CD4-positive, alpha-beta T cell (primary cell): ENCODE results near the gene GLCCI1. TPM values are rescaled to one million over a fixed set of nuclear protein-coding genes. Genes with fewer than 3 reads are reported as not detected.
A peak's percentile ranks its signal among the peaks of the same experiment; 100 is the strongest.

Experiments
- ATAC-seq: fragments of 200-7000 bp; cut with Tn5 transposase; one replicate; pipeline ENCODE4 v1.10.0; 2022; ENCODE audit warnings: mild to moderate bottlenecking; ENCODE audit not compliant: poor library complexity
- CTCF ChIA-PET: fragments of 350-600 bp; sonication (Branson Sonifier 250); formaldehyde crosslinking; loops from one replicate; lab custom pipeline; 2021; ENCODE audit warnings: antibody characterized with exemption, inconsistent platforms; lab: Charles Lee
- POLR2A ChIA-PET: fragments of 350-600 bp; sonication (Branson Sonifier 250); formaldehyde crosslinking; loops from one replicate; lab custom pipeline; 2021; ENCODE audit warnings: antibody characterized with exemption, inconsistent platforms; lab: Charles Lee
- DNase-seq, 14 experiments: peaks; one replicate each; pipeline ENCODE4 v3.0.0-alpha.2; 2013 to 2020; ENCODE audit warnings: mixed read lengths in 2 of 14
- H3K27ac ChIP-seq, 2 donors: one replicate each; pipeline versions ENCODE4 v1.5.1 to v1.7.0; 2013; ENCODE audit warnings: low read length in 2 of 2, low read depth in 1 of 2, mild to moderate bottlenecking in 1 of 2
- H3K27me3 ChIP-seq, 2 experiments: 1 replicate in 1 of 2; 2 replicates in 1 of 2; pipeline versions ENCODE4 v1.6.1 to v1.7.0; 2013; ENCODE audit warnings: low read length in 2 of 2, control low read depth in 1 of 2, mild to moderate bottlenecking in 1 of 2, moderate library complexity in 1 of 2; ENCODE audit not compliant: insufficient read depth in 2 of 2, control insufficient read depth in 1 of 2
- H3K36me3 ChIP-seq: one replicate; pipeline ENCODE4 v1.6.1; 2013; ENCODE audit warnings: low read length, control low read depth; ENCODE audit not compliant: insufficient read depth
- H3K4me1 ChIP-seq: one replicate; pipeline ENCODE4 v1.6.1; 2013; ENCODE audit warnings: low read length, control low read depth; ENCODE audit not compliant: insufficient read depth
- H3K4me3 ChIP-seq: one replicate; pipeline ENCODE4 v1.5.1; 2013; ENCODE audit warnings: mild to moderate bottlenecking, low read length, moderate library complexity
- H3K9me3 ChIP-seq, 2 experiments: 1 replicate in 1 of 2; 2 replicates in 1 of 2; pipeline versions ENCODE4 v1.6.1 to v1.7.0; 2013; ENCODE audit warnings: low read length in 2 of 2, mild to moderate bottlenecking in 2 of 2, control low read depth in 1 of 2, moderate library complexity in 1 of 2; ENCODE audit not compliant: control insufficient read depth in 1 of 2, insufficient read depth in 1 of 2
- H3K27ac Mint-ChIP-seq: one replicate; pipeline ENCODE4 v1.8.0; 2020; ENCODE audit warnings: mixed read lengths
- H3K27me3 Mint-ChIP-seq: one replicate; pipeline ENCODE4 v1.8.0; 2021; ENCODE audit warnings: mixed read lengths
- H3K36me3 Mint-ChIP-seq: one replicate; pipeline ENCODE4 v1.8.0; 2021; ENCODE audit warnings: low read depth, mixed read lengths
- H3K4me1 Mint-ChIP-seq: one replicate; pipeline ENCODE4 v1.8.0; 2021; ENCODE audit warnings: low read depth, mixed read lengths
- H3K4me3 Mint-ChIP-seq: one replicate; pipeline ENCODE4 v1.8.0; 2020; ENCODE audit warnings: mild to moderate bottlenecking, mixed read lengths
- H3K9me3 Mint-ChIP-seq: one replicate; pipeline ENCODE4 v1.8.0; 2020; ENCODE audit warnings: mixed read lengths
- CTCF ChIP-seq: fragments of 200-600 bp; IDR thresholded peaks from one replicate; pipeline ENCODE4 v1.8.0; 2022; ENCODE audit warnings: antibody characterized with exemption, mild to moderate bottlenecking
- intact Hi-C, 2 experiments: fragments of 100-400 bp; cut with DNase I in 1 of 2; cut with micrococcal nuclease in 1 of 2; formaldehyde crosslinking; loops; one replicate each; pipeline versions ENCODE4 v1.15.1 to v1.9.0; 2023 to 2025; cut with DNase I, micrococcal nuclease
- total RNA-seq, 174 experiments: library from RNA in 2 of 174; stranded (reverse) in 2 of 174; gene quantifications; one replicate each; pipeline ENCODE4 v1.2.3 and lab custom pipeline; 2021 to 2026

GLCCI1 gene
- total RNA-seq, 2 experiments from 2014 or later, result 22.2 to 22.3 TPM

GRCh38 chr7:7920481-7920880, 48.1 kb upstream of the GLCCI1 start:
- Histone ChIP-seq H3K4me3 (peak overlapping the region; percentile 37), H3K4me1 (peaks cover 8% of the 10 kb centered on the region), H3K27ac (no peak overlapping the region), H3K36me3 (no peaks in the 10 kb centered on the region), H3K9me3 (no peaks in the 10 kb centered on the region), H3K27me3 (no peaks in the 10 kb centered on the region)
- Mint-ChIP-seq H3K27ac (no peak overlapping the region), H3K4me3 (peak overlapping the region; percentile 82), H3K27me3 (no peaks in the 10 kb centered on the region), H3K9me3 (no peaks in the 10 kb centered on the region), H3K4me1 (peaks cover 43% of the 10 kb centered on the region), H3K36me3 (no peaks in the 10 kb centered on the region)
- ChIA-PET CTCF (no interaction called here), POLR2A (interaction anchor here (0.7 to 1.7 kb wide), 6 partner anchors 9 to 280 kb away, joined by 3 to 8 read pairs (median 4); partner anchors contain the start of gene UMAD1)
- DNase-seq (peak in 3 of 14 experiments; percentile 52 to 77 (median 69)), ATAC-seq (peak; percentile 81)
- TF ChIP-seq CTCF, result no peak
- intact Hi-C loops, result no loop called here

- Histone ChIP-seq H3K36me3 (no peaks in the 10 kb centered on the region), H3K27ac (no peak overlapping the region), H3K4me3 (no peak overlapping the region), H3K27me3 (no peaks in the 10 kb centered on the region), H3K4me1 (peaks cover 8% of the 10 kb centered on the region), H3K9me3 (no peaks in the 10 kb centered on the region)
- ATAC-seq, result no peak
- Mint-ChIP-seq H3K27ac (no peak overlapping the region), H3K9me3 (no peaks in the 10 kb centered on the region), H3K27me3 (no peaks in the 10 kb centered on the region), H3K4me1 (peaks cover 43% of the 10 kb centered on the region), H3K36me3 (no peaks in the 10 kb centered on the region), H3K4me3 (peak overlapping the region; percentile 25)
- TF ChIP-seq CTCF, result no peak
- CTCF ChIA-PET, result no interaction called here
- intact Hi-C loops, result no loop called here
- no peak for DNase-seq
- POLR2A ChIA-PET, result interaction anchor here (1.0 to 1.6 kb wide), 2 partner anchors 10 to 46 kb away, joined by 3 to 4 read pairs; partner anchors contain the start of gene GLCCI1
Observed at GRCh38 chr7:7921830-7922229, 46.8 kb upstream of the GLCCI1 start.

- ChIA-PET POLR2A (no interaction called here), CTCF (interaction anchor here (0.6 to 0.7 kb wide), 2 partner anchors 87 to 329 kb away, joined by 3 to 5 read pairs; no protein-coding TSS in a partner anchor)
- TF ChIP-seq CTCF, result no peak
- Histone ChIP-seq H3K27me3 (no peaks in the 10 kb centered on the region), H3K27ac (no peak overlapping the region), H3K4me3 (no peak overlapping the region), H3K9me3 (no peaks in the 10 kb centered on the region), H3K4me1 (peaks cover 8% of the 10 kb centered on the region), H3K36me3 (no peaks in the 10 kb centered on the region)
- no peak for DNase-seq
- Mint-ChIP-seq H3K27ac (no peak overlapping the region), H3K4me3 (no peak overlapping the region), H3K36me3 (no peaks in the 10 kb centered on the region), H3K27me3 (no peaks in the 10 kb centered on the region), H3K9me3 (no peaks in the 10 kb centered on the region), H3K4me1 (peaks cover 43% of the 10 kb centered on the region)
- intact Hi-C loops, result no loop called here
- no peak for ATAC-seq
Observed at GRCh38 chr7:7922684-7923385, 45.8 kb upstream of the GLCCI1 start.
